ACC112 (cell line): ENCODE data around the gene SLC26A6.
A peak's percentile ranks its signal among the peaks of the same experiment; 100 is the strongest.

Experiments
- H2AFZ ChIP-seq: fragments of 200-600 bp; sonication (generic); one replicate; pipeline ENCODE4 v1.6.0; 2017; ENCODE audit warnings: antibody characterized with exemption, low read length; ENCODE audit not compliant: unreplicated experiment
- H3K27ac ChIP-seq: fragments of 200-600 bp; sonication (generic); 2 replicates; pipeline ENCODE4 v1.5.1; 2014; ENCODE audit warnings: low read depth, mild to moderate bottlenecking, antibody characterized with exemption, low read length, moderate library complexity
- H3K27me3 ChIP-seq: fragments of 200-600 bp; sonication (generic); 2 replicates; pipeline ENCODE4 v1.6.1; 2014; ENCODE audit warnings: mild to moderate bottlenecking, antibody characterized with exemption, low read length, moderate library complexity, mixed read lengths; ENCODE audit not compliant: insufficient read depth
- H3K36me3 ChIP-seq: fragments of 200-600 bp; sonication (generic); 2 replicates; pipeline ENCODE4 v1.6.1; 2016; ENCODE audit warnings: mild to moderate bottlenecking, antibody characterized with exemption, low read length, moderate library complexity, mixed read lengths; ENCODE audit not compliant: insufficient read depth
- H3K4me1 ChIP-seq: fragments of 200-600 bp; sonication (generic); one replicate; pipeline ENCODE4 v1.6.1; 2016; ENCODE audit warnings: low read length, mixed read lengths; ENCODE audit not compliant: insufficient read depth, unreplicated experiment, control insufficient read depth
- H3K4me3 ChIP-seq: fragments of 200-600 bp; sonication (generic); 2 replicates; pipeline ENCODE4 v1.5.1; 2014; ENCODE audit warnings: mild to moderate bottlenecking, low read depth, low read length
- H3K79me2 ChIP-seq: fragments of 200-600 bp; sonication (generic); one replicate; pipeline ENCODE4 v1.6.0; 2016; ENCODE audit warnings: low read length; ENCODE audit not compliant: control insufficient read depth, unreplicated experiment, insufficient read depth

Gene SLC26A6

DNA sequence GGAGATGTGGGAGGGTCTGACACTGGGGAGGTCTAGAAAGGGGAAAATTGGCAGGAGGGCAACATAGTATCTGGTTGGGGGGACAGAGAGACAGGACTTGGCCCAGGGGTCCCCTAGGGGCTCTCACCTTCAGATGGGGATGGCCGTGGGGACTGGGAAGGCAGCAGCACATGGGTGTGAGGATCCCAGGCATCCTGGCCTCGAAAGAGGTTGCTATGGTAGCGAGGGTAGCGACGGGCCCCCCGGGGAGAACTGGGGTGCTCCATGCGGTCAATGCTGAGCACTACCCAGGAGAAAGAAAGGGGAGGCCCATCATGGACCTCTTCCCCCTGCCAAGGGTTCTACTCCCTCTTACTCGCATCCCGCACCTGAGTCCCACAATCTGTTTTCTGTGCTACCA, 12.5 kb upstream of the SLC26A6 start:
- Histone ChIP-seq H3K27ac (no peak overlapping the region), H3K4me3 (no peak overlapping the region), H3K79me2 (no peaks in the 10 kb centered on the region), H3K4me1 (no peaks in the 10 kb centered on the region), H3K36me3 (no peaks in the 10 kb centered on the region), H2AFZ (no peak overlapping the region), H3K27me3 (no peaks in the 10 kb centered on the region)

DNA sequence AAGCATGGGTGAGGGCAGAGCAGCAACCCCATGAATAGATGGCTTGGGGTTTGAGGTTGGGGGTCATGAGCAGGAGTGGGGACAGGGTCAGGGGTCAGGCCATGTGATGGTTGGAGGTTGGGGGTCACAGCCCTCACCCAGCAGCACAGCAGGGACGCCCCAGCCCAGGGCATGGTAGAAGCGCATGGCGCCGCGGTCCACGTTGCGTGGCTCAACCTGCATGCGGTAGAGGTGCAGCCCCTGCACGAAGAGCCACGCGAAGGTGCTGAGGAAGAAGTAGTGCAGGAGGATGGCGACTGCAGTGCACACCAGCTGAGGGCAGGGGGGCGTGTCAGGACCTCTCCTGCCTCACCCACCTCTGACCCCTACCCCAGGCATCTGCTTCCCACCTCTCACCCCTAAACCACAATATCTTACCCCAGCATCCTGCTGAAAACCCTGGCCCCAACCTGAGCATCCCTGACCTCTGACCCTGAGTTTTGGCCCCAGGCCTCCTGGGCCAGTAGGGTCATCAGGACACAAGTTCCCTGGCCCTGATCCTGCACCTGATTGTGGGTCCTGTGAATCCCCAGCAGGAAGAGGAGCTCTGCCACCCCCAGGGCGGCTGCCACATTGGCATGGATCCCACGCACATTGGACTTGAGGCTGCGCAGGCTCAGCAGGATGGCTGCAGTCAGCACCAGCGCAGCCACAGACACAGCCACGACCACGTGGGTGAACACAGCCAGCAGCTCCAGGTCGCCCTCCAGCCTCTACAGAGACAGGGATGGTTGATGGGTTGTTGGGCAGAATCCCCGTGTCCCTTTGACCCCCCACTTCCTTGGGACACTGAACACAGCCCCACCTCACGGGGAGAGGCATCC, 9.9 kb upstream of the SLC26A6 start:
- no peak overlapping the region for H3K4me3 ChIP-seq
- H3K4me1 ChIP-seq: no peaks in the 10 kb centered on the region
- H3K27me3 ChIP-seq: no peaks in the 10 kb centered on the region
- H3K27ac ChIP-seq: no peak overlapping the region
- no peaks in the 10 kb centered on the region for H3K36me3 ChIP-seq
- no peaks in the 10 kb centered on the region for H3K79me2 ChIP-seq
- H2AFZ ChIP-seq: no peak overlapping the region

DNA sequence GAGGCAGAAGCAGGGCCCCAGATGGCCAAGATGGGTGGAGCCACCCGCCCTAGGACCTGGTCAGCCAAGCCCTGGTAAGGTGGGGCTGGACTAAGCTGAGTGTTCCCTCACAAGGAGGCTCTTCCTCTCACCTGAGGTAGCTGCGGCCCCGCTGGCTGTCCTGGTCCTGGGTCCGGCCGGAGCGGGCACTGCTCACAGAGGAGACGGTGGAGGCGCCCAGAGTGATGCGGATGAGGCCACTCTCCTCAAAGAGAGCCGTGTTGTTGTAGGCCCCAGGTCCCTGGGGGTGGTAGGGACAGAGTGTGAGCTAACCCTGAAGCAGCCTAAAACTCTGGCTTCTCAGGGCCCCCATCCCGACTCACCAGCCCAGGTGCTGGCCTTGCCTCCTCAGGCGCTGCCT, 7.3 kb upstream of the SLC26A6 start:
- Histone ChIP-seq H2AFZ (no peak overlapping the region), H3K79me2 (no peaks in the 10 kb centered on the region), H3K27ac (no peak overlapping the region), H3K27me3 (no peaks in the 10 kb centered on the region), H3K4me3 (no peak overlapping the region), H3K4me1 (no peaks in the 10 kb centered on the region), H3K36me3 (no peaks in the 10 kb centered on the region)

DNA sequence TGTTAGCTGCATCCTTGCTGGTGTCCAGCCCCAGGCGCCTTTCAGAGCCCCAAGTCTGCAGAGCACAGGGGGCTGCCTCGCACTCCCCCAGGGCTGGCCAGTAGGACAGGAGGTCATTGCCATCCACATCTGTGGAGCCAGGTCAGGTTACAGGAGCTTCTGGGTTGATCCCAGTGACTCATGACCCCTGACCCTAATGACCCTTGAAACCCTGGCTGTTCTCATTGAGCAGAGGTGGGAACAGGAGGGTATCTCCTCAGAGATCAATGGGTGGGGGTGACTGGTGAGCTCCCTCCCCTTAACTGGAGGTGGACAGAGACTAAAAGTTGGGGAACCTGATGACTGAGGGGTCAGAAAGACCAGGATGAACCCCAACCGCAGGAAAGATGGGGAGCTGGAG, 6.1 kb upstream of the SLC26A6 start:
- peaks cover 6% of the 10 kb centered on the region for H3K4me1 ChIP-seq
- H3K27ac ChIP-seq: no peak overlapping the region
- no peak overlapping the region for H2AFZ ChIP-seq
- H3K27me3 ChIP-seq: no peaks in the 10 kb centered on the region
- H3K79me2 ChIP-seq: no peaks in the 10 kb centered on the region
- no peaks in the 10 kb centered on the region for H3K36me3 ChIP-seq
- no peak overlapping the region for H3K4me3 ChIP-seq

DNA sequence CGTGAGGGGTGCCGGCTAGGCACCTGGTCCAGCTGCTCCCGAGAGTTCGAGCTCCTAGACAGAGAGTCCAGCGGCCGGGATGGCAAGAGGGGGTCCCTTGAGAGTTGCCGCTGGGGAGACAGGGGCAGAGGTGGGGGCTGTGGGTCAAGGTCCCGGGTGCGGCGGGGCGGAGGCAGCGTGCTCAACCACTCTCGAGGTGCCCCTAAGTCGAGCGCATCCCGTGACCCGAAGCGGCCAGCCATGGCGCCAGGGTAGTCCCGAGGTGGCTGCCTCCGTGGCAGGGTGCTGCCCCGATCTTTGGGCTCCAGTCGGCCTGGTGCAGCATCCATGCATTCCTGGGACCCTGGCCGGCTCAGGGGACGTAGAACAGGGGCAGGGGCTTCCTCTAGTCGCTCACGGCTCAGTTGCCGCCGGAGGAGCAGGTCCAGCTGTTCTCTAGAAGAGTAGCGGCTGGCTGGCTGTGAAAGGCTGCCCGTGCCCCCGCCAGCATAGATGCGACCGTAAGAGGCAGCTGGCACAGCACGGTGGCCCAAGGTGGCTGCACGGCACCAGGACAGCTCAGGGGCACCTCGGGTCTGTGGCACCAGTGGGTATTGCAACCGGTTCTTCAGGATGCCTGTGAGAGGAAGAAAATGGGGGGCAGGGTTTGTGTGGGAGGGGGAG, 4.8 kb upstream of the SLC26A6 start:
- Histone ChIP-seq H3K27me3 (no peaks in the 10 kb centered on the region), H2AFZ (no peak overlapping the region), H3K4me1 (peaks cover 11% of the 10 kb centered on the region), H3K36me3 (no peaks in the 10 kb centered on the region), H3K79me2 (peaks cover 6% of the 10 kb centered on the region), H3K4me3 (no peak overlapping the region), H3K27ac (no peak overlapping the region)

DNA sequence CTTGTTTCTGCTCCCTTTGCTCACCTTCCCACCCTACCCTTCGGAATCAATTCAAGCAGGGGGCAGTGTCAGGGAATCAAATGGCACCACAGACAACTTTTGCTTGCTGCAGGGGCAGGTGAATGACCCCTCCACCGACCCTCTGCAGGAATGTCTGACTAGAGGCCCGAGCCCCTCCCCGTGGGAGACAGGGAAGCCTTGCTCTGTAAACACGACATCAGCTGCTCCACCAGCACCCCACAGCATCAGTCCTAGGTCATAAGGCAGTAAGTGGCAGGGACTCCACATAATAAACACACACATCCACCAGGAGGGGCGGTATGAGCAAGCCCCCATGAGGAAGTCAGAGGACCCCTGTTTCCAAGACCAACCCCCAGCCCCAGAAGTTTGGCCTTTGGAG, 2.0 kb upstream of the SLC26A6 start:
- Histone ChIP-seq H3K36me3 (peaks cover 10% of the 10 kb centered on the region; the same call in 1 of the 2 replicates), H3K27me3 (no peaks in the 10 kb centered on the region), H3K4me3 (no peak overlapping the region), H3K4me1 (peaks cover 20% of the 10 kb centered on the region), H3K79me2 (peaks cover 19% of the 10 kb centered on the region), H2AFZ (no peak overlapping the region), H3K27ac (no peak overlapping the region)

DNA sequence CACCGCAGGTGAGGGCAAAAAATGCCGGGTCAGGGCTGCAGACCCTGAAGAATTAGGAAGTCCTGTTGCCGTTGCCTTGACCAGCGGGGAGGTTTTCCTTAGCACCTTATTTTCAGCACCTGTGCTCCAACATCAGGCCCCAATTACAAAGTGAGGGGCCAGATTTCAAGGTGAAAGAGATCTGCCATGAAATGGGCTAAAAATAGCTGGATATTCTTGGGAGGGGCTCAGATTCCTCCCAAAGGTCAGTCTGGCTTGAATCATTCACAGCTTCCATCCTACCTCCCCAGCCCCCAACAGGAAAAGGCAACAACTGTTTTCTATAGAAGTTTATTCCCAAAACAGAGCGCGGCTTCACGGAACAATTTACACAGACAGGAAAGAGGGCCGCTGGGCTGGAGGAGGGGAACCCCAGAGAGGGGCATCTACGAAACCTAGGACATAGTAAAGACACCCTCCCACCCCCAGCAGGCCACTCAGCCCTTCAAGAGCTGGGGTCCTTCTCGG, 941 bp upstream of the SLC26A6 start:
- H3K4me3 ChIP-seq: peak overlapping the region; percentile 87
- H2AFZ ChIP-seq: peak overlapping the region; percentile 7
- H3K27ac ChIP-seq: no peak overlapping the region
- peaks cover 19% of the 10 kb centered on the region for H3K79me2 ChIP-seq
- peaks cover 14% of the 10 kb centered on the region; the same call in 1 of the 2 replicates for H3K36me3 ChIP-seq
- no peaks in the 10 kb centered on the region for H3K27me3 ChIP-seq
- peaks cover 20% of the 10 kb centered on the region for H3K4me1 ChIP-seq

DNA sequence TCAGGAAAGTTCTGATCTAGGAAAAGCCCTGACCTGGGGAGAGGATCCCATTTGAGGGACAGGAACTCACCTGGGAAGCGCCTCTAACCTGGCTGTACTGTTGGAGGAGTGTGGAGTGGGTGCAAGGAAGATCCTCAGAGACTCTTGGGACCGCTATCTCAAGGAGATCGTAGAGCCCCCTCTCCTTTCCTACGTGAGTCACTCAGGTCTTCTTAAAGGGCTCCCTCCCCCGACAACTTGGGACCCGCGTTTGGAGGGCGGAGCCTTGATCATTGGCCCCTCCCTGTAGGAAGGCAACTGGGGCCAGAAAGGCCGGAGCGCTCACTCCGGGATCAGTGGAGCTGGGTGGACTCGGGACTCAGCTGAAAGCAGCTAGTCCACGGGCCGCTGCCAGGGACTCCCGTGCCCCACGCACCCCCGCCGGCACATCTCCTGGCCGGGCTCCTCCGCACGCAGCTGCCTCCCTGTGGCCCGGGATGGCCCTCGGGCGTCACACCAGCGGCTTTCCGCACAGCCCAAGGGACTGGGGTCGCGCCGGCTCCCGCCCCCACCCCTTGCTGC, 520 bp downstream of the SLC26A6 start:
- H3K79me2 ChIP-seq: peaks cover 19% of the 10 kb centered on the region
- peaks cover 20% of the 10 kb centered on the region for H3K4me1 ChIP-seq
- H3K36me3 ChIP-seq: peaks cover 14% of the 10 kb centered on the region; the same call in 1 of the 2 replicates
- H3K27ac ChIP-seq: no peak overlapping the region
- H2AFZ ChIP-seq: peak overlapping the region; percentile 16
- peak overlapping the region; percentile 87 for H3K4me3 ChIP-seq
- H3K27me3 ChIP-seq: no peaks in the 10 kb centered on the region

DNA sequence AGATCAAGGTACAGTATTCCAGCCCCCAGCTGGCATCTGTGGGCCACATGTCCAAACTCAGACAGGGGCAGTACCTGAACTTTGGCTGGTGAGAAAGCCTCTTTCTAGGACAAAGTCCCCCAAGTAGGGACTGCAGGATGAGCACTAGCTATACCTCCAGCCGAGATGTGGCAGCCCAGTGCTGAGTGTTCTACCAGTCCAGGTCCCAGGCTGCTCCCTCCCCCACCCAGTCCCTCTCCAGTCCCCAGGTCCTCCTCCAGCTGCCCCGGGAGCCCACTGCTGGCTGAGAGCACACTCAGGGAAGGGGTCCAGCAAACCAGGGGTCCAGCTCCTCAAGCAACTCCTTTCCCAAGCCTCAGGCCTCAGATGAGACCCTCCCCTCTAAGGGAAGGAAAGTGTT, 1.5 kb downstream of the SLC26A6 start:
- Histone ChIP-seq H3K79me2 (peaks cover 19% of the 10 kb centered on the region), H2AFZ (no peak overlapping the region), H3K36me3 (peaks cover 14% of the 10 kb centered on the region; the same call in 1 of the 2 replicates), H3K27ac (no peak overlapping the region), H3K4me1 (peaks cover 20% of the 10 kb centered on the region), H3K4me3 (peak overlapping the region; percentile 87), H3K27me3 (no peaks in the 10 kb centered on the region)

DNA sequence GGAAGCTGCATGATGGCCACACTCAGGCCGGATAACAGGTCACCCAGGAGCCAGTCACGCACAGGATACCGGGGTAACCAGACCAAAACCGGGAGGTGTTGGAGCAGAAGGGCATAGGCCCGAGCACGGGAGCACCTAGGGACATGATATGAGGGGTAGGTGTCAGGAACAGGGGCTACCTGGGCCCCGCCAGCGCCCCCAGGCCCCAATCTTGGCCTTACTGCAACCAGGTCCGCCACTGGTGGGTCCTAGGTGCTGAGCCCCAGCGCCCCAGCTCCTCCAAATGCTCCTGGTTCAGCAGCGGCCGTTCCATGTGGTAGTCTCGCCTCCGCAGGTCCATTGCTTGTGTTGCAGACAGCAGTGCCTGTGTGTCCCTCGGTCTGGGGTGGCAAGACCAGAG, 2.0 kb downstream of the SLC26A6 start:
- Histone ChIP-seq H3K27ac (no peak overlapping the region), H3K4me3 (peak overlapping the region; percentile 87), H3K79me2 (peaks cover 19% of the 10 kb centered on the region), H3K36me3 (peaks cover 14% of the 10 kb centered on the region; the same call in 1 of the 2 replicates), H3K27me3 (no peaks in the 10 kb centered on the region), H3K4me1 (peaks cover 20% of the 10 kb centered on the region), H2AFZ (no peak overlapping the region)
